Muscle of arm (tissue), 12 donors: Measurements from ENCODE around the gene GALNT10. TPM values are rescaled to one million over a fixed set of nuclear protein-coding genes. Genes with fewer than 3 reads are reported as not detected.

Source experiments
- DNase-seq: peaks from one replicate; pipeline ENCODE4 v3.0.0-alpha.2; 2013
- polyA plus RNA-seq, 12 donors: library from polyadenylated mRNA; unstranded; fragments of 120-200 nt; gene quantifications; one replicate each; pipeline ENCODE4 v1.2.1, GENCODE V29; 2013; ENCODE audit not compliant: insufficient read length in 12 of 12

GALNT10 gene
- polyA plus RNA-seq, 12 donors: 17.6 to 25.8 (median 20.9) TPM; not detected in 1

DNA sequence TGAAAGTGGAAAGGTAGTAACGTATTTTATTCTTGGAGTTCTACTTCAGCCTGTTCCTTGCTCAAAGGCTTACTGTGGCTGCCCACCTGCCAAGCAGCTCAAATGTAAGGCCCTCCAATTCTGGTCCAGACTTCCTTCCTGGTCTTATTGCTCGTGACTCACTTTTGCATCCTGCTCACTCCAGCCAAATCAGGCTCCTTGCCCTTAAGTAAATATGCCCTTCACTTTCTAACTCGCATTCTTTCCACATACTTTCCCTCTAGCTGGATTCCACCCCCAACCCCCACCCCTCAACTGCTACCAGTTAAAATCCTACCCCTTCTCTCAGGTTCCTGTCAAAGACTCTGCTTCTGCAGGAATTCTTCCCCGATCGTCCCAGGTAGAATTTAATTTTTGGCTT is 96.6 kb downstream of the GALNT10 start:
- no peak for DNase-seq

DNA sequence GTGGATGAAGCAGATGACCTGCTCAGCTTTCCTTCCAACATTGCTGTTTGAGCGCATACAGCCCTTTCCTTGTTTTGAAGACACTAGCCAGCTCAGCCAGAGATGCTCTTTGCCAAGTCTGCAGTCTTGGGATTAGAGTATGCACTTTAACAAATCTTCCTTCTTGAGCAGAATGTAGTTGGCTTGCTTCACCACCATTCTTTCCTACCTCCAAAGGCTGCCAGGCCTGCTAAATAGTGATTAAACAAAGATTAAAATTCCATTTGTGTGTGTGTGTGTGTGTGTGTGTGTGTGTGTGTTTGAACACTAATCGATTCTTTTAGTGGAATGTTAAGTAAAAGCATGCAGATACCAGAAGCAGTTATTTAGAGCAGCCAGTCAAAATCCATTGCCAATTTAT is 97.6 kb downstream of the GALNT10 start:
- peak; percentile 85 for DNase-seq

DNA sequence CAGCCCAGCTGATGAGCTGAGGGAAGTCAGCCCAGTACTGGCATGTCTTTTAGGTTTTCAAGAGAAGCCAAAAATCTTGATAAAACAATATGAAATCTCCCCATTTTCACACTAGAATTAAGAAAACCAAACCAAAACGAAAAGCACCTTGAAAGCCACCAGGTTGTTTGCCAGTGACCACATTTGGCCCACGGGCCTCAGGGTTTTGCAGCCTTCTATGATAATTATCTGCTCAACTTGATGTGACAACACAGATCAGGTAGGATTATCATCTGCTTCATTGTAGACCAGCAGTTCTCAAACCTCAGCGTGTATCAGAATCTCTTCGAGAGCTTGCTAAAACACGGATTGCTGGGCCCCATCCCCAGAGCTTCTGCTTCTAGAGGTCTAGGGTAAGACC is 101.4 kb downstream of the GALNT10 start:
- DNase-seq: no peak

DNA sequence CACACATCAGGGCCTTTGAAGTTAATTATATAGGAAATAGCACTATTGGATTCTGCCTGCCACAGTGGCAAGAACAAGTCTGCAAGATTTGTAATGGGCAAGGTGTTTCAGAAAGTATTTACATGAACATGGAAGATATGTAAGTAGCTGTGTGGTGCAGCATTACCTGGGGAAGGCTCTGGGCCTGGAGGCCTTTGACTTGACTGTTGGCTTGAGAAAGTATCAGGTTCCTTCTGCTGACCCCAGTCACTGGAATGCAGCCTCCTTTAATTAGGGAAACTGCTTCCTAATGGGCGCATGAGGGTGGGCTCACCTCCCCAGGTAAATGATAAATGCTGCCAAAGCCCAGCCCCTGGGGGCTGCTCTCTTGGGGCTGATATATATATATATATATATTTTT is 102.7 kb downstream of the GALNT10 start:
- no peak for DNase-seq

DNA sequence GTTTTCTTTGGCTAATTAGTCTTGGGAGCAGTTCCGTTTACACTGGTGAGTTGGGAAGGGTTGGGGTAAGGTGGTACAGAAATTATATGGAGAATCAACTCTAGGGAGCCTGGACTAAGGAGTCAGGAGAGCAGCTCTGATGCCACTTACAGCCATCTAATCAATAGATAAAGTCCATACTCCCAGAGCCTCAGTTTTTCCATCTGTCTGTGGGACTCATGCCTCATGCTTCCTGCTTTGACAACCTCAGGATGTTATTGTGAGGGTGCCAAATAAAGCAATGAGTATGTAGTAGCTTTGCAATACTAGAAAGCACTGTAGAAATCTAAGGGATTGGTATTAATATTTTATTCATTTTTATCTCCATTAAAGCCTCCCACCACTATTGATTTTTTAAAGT is 105.0 kb downstream of the GALNT10 start:
- DNase-seq: no peak

DNA sequence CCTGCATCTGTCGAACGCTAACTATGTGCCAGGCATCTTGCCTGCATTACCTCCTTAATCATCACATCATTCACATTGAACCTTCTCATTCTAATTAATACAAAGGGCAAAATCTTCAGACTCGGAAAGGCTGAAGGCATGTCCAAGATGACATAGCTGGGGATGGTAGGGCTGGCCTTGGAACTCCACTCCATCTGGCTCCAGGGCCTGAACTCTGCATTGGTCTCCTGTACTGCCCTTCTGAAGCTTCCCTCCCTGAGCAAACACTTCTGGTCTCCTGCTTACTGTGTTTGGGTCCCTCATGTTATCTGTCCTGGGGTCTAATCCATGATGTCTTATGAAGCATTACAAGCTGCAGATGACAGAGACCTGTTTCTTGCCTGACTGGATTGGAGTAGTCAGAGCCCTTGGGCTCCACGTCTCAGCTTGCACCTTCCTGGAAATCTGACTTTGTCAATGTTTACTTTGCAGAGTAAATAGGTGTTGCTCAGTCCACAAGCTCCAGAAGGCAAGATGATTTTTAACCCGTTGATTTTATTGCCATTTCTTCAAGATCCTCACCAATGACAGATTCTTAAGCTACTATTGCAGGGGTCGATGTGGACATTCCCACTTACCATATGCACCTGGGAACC is 106.1 kb downstream of the GALNT10 start:
- no peak for DNase-seq

DNA sequence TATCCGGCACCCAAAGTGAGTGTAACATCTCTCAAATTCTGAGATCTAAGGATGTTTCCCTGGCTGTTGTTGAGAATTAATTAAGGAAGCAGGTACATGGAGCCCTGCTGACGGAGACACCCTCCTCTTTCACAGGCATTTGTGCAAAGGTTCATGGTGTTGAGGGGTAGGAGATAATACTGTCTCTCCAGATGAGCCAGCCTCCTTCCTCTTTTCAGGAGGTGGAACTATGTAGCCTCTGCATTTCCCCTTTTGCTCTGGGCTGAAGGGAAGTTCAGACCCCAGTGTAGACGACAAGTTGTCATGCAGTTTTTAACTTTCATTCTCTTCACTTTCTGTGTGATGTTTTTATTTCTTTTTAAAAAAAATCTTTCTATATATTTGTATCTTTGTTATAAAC is 107.5 kb downstream of the GALNT10 start:
- DNase-seq: no peak

DNA sequence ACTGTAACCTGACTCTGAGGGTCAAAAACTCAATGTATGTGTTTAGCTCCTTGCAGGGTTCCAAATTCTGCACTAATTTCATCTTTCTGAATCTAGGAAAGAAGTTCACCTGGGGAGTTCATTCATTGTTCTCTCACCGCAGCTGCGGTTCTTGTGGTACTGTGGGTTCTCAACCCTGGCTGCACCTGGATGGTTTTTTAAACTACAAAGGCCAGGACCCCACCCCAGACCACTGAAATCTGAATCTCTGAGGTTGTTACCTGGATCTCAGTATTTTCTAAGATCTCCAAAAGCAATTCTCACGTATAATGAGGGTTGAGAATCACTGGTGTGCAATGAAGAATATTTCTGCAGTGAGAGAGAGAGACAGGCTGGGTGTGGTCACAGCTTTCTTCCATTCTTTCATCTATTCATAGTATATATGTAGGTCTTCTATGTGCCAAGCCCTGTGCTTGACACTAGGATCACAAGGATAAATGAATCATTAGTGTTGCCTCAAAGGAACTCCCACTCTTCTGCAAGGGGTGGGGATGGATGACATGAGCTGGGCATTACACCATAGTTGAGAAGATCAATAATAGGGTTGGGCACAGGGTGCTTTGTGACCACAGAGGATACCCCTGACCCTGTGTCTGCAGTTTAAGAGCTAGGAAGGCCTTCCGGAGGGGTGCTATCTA is 109.8 kb downstream of the GALNT10 start:
- DNase-seq: no peak

DNA sequence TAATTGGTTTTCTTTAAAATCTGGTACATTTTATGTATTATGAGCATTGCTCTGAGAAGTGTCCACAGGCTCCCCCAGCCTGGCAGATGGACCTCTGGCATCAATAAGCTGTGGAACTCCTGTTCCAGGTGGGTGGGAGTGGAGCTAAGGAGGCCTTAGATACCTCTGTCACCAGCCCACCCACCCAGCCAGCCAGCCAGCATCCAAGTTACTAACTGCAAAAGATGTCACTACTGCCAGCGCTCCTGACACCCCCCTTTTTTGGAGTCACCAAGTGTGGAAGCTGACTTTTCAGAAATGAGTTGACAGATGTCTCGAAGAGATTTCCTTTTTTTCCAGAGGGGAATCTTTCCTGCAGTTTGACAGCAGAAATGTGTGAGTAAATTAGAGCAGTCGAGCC is 111.2 kb downstream of the GALNT10 start:
- DNase-seq: no peak

DNA sequence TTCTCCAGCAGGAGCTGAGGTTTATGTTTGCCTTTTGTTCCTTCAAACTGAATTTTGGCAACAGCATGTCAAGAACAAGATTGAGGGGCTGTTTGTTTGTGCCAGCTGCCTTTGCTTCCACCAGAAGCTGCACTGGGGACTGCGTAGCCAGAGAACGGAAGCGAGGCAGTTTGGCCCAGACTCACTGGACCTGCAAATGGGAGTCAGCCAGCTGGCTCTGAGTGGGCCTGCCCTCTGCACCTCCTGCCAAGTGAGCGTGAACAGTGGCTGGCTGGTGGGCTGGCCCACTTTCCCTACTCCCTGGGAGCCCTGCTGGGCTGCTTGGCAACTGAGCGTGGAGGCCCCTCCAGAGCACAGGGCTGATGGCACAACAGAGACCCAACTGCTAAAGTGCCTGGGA is 111.6 kb downstream of the GALNT10 start:
- DNase-seq: peak; percentile 38

DNA sequence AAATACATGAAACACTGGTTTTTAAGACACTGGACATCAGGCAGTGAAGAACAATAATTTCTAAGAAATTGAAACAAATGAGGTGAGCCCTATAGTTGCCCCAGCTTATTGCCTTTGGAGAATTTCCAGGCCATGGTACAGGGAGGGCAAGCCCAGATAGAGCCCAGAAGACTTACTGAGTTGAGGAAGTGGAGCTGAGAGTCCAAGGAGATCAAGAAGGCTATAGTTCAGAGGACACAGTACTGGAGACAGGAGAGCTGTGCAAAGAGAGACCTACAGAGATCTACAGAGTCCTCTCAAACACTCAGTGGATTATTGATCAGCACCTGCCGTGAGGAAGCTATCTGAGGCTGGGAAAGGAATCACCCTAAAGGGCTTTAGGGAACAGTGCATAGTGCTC is 112.6 kb downstream of the GALNT10 start:
- no peak for DNase-seq

DNA sequence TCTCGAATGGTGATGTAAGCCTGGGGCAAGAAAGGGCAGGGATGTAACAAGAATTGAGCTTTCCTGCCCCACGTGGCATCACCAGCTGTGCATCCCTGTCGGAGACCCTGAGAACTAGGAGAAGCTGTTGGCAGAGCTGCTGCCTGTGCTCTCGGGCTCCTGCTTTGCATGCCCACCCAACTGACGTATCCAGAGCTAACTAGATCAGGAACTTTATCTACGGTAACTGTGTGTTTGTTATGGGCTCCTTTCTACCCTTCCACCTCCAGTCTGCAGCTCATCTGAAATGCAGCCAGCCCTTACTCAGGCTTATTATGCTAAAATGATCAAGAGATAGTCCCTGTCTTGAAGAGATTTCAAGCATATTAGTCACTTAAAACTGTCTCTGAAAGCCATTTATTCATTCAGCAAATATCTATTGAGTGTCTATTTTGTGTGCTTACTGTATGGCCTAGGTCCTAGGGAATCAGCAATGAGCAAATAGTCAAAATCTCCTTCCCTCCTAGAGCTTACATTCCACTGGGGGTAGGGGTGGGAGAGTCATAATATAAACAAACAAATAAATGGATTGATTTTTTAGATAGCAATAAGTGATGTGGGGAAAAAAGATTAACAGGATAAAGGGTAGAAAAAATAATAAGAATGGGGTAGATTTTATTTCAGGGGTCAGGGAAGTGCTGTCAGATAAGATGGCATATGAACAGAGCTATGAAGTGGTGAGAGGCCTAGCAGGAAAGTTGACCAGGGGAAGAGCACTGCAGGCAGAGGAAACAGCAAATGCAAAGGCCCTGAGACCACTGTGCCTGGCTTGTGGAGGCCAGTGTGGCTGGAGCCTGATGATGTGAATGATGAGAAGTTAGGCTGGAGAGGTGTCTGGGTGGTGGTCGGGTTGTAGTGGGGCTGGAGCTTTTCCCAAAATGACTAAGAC is 118.2 kb downstream of the GALNT10 start:
- no peak for DNase-seq

DNA sequence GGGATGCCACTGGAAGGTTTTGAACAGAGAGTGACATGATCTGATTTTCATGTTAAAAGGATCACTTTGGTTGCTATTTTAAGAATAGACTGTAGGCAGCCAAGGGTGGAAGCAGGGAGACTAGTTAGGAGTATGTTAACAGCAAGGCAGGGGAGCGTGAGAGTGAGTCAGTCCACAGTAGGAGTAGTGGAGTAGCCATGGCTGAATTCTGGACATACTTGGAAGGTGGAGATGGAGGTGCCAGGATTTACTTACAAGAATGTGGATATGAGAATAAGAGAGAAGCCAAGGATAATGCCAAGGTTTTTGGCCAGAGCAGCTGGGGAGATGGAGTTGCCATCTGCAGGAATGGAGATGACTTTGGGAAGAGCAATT is 118.8 kb downstream of the GALNT10 start:
- no peak for DNase-seq

DNA sequence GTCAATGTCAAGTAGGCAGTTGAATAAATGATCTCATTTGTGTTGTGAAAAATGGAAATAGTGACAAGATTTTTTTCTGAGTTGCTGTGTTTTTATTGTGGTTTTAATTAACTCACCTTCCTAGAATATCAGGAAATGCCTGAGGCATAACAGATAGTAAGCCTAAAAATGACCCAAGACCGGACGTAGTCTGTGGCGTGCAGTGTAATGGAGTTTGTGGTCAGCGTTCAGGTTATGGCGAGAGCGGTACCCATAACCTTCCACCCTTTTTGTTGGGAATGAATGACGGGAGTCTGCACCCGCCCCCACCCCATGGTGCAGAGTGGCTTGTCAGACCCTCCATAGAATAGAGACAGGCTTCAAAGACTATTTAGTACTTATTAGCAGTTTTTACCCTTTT is 119.3 kb downstream of the GALNT10 start:
- no peak for DNase-seq

DNA sequence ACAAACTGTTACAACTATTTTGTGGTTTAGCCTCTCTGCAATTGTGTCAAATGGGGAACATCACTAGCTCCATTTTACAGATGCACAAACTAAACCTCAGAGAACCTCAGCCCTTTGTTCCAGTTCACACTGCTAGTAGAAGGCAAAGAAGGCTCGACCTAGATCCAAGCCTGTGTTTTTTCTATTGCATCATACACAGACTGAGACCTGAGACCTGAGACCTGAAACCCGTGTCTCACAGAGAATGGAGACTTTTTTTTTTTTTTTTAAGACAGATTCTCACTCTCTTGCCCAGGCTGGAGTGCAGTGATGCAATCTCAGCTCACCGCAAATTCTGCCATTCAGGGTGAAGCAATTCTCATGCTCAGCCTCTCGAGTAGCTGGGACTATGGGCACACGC is 120.8 kb downstream of the GALNT10 start:
- DNase-seq: no peak

DNA sequence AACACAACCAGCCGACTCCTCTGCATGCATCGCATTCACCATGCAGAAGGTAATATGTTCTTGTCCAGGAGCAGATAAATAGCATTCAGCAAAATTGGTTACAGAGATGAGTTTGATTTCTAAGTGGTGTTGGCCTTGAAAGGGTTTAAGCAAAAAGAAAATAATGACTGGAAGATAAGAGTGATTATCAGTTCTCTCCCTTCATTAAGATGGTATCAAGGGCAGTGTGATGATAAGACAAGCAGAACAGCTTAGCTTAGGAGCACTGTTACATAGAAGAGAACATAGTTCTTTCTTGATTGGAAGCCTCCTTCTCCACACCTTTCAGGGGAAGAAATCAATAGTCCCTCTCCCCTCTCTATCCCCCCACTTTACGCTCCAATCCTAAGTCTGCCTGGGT is 121.5 kb downstream of the GALNT10 start:
- no peak for DNase-seq

DNA sequence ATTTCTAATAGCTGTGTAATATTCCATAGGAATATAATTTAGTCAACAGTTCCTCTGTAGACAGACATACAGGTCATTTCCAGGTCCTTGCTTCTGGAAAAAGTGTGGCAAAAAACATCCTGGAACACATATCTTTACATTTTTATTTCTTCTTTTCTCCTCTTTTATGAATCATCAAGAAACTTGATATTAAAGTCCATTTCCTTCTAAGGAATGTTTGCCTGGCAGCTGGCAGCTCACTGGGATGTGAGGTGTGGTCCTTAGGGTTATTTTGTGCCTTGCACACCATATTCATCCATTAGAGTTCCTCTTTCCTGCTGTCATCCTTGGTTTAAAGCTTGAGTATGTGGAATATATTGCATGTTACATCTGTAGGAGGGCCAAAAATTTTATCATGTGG is 122.0 kb downstream of the GALNT10 start:
- no peak for DNase-seq

DNA sequence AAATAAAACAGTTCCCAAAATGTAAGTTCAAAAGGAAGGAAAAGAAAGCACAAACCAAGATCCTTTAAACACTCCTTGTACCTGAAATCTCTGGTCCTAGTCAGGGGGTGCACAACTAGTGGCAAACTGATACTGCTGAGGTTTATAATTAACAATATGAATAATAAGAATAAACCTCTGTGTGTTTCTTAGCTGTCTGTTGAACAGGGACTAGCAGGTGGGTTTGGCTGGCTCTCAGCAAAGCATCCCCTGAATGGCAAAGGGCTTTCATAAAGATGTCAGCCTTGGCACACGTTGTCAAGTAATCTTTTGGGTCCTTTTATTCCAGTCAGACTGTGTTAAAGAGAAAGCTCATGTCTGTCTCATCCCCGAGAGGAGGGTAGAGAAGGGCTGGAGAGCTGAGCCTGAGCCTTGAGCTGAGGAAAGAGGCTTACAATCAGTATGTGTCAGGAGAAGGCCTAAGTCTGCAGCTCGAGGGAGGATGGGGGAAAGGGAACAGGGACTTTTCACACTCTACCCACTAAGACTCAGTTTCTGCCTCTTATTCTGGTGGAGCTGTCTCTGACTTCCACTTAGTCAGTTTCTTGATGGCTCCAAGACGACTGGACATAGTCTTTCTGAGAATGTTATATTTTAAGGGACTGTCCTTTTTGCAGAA is 123.0 kb downstream of the GALNT10 start:
- DNase-seq: no peak

DNA sequence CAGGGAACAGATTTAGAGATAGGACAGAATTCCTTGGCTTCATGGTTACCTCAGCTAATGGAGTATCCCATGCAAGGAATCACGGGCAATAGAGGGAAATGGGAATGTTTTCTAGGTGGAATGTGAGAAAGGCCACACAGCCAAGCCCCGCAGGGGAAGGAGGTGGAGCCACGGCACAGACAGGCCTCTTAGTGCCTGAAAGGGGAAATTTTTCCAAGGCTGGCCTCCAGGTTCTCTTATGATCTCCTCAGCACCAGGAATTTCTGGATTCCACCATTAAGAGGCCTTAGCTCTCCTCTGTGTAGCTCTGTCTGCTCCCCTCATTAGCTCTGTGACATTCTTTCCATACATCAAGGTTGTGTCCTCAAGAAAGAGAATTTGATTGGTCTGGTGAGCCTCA is 124.7 kb downstream of the GALNT10 start:
- DNase-seq: no peak

DNA sequence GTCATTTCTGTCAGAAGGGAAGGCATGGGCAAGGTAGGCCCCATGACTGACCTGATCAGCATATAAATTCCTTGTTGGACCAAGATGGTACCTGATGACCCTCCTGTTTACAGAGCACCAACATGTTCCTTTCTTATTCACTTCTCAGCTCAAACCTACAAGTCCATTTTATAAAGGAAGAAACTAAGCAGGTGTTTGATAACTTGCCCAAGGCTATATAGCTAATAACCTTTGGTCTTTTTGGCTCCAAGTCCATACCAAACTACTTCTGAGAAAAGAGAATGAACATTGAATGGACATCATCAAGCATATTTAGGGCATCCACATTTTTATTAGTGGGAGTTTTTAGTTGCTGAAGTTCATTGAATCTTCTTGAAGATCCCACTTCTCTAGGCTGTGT is 125.2 kb downstream of the GALNT10 start:
- no peak for DNase-seq

DNA sequence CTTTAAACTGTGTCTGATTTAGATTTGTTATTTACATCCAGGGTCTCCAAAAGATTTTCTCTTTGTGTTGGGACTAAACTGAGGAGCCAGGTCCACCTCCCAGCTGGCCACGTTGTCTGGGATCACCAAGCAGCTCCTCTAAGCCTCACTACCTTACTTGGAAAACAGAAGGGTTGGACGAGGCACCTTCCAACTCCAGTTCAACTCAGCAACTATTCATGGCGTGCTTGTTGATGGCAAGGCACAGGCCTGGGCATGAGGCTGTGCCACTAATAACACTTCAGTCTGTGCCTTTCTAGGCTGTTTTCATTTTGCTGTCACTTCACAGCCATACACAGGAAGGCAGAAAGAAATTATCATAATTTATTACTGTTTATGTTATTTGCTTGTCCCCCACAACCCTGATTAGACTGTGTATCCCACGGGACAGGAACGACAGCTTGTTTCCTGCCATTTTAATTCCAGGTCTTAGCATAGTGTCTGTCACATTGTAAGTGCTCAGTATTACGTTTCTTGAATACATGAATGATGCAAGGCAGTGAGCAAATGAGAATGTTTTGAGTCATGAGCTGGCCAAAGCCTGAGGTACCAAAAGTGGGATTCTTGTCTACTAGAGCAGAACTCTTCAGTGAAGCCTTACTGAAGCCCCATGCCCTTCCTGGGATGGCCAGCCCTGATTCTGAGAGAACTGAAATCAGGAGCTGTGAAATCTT is 125.8 kb downstream of the GALNT10 start:
- DNase-seq: no peak

DNA sequence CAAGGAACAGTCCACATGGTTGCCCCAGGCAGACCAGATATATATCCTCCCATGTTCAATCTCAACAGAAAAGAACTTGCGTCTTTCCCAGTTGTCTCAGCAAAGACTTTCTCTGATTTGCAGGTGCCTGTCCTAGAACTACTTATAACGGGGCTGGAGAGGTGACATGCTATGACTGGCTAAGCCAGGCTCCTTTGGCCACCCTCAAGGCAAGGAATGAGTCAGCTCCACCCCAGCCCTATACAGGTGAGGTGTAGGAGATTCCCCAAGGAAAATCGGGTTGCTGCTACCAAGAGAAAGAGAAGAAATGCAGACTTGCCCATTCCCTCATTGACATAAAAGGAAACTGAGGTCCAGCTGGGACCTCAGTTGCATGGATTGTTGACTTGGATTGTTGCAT is 127.4 kb downstream of the GALNT10 start:
- DNase-seq: no peak
